GM18858 (cell line): ENCODE data around the gene C8B.

Experiments used
- ATAC-seq: cut with Tn5 transposase; IDR thresholded peaks from one replicate; pipeline ENCODE4 v1.9.1; 2021; ENCODE audit not compliant: unreplicated experiment

C8B gene

GRCh38 chr1:56934430-56935060 lies 31.3 kb downstream of the C8B start:
- ATAC-seq = no peak

- no peak for ATAC-seq
Measured at GRCh38 chr1:56933606-56934005, 32.2 kb downstream of the C8B start.

GRCh38 chr1:56933161-56933560 lies 32.7 kb downstream of the C8B start:
- no peak for ATAC-seq

DNA sequence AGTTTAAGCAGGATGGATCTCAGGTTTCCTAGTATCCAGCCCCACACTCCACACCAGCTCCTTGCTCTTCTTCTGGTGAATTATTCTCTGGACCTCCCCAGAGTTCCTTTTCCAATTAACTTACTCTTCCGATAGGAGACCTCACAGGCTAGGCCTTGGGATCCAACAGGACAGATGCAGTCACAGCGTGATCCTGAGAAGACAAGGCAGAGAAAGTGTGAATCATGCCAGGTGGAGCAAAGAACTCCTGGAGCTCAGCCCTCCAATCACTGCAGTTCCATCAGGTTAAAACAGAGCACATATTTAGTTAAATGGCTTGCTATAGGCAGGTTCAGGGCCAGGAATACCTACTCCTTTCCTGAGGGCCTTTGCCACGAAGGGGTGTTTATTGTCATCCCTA lies 34.1 kb downstream of the C8B start:
- no peak for ATAC-seq

GRCh38 chr1:56931211-56931610 lies 34.6 kb downstream of the C8B start:
- no peak for ATAC-seq

DNA sequence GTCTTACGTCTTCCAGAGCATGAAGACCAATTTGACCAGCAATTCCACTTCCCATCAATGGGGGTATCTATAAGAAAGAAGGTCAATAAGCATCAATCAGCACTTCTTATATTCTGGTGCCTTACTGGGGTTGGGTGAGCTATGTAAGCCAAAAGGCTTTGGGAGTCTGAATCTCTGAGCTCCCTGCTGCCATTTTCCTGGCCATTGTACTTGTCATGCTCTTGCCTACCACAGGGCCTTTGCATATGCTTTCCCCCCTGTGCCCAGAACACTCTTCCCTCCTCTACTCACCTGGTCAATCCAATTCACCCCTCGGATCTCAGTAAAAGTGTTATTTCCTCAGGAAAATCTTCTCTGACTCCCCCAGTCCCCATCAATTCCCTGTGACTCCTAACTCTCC lies 36.3 kb downstream of the C8B start:
- no peak for ATAC-seq

- no peak for ATAC-seq
Measured at GRCh38 chr1:56927986-56928385, 37.8 kb downstream of the C8B start.

DNA sequence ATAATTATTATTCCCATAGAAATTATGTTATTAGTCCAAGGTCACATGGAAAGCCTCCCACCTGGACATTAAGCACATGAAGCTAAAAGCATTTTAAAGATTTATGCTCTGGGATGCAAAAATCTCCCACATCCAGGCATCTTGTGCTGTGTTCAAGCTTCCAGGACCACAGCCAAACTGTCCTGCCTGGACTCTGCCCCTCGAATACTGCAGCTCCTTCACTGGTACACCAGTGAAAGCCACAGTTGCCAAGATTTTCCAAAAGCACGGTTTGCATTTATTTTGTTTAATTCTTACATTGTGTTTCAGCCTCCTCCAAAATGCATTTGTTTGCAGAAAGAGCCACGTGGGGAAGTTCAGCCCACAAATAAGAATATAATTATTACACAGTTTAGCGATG lies 38.6 kb downstream of the C8B start:
- no peak for ATAC-seq

- ATAC-seq = no peak
Measured at GRCh38 chr1:56925193-56925592, 40.6 kb downstream of the C8B start.

- no peak for ATAC-seq
Measured at GRCh38 chr1:56924116-56924515, 41.7 kb downstream of the C8B start.

GRCh38 chr1:56923201-56923600 lies 42.6 kb downstream of the C8B start:
- ATAC-seq = no peak

DNA sequence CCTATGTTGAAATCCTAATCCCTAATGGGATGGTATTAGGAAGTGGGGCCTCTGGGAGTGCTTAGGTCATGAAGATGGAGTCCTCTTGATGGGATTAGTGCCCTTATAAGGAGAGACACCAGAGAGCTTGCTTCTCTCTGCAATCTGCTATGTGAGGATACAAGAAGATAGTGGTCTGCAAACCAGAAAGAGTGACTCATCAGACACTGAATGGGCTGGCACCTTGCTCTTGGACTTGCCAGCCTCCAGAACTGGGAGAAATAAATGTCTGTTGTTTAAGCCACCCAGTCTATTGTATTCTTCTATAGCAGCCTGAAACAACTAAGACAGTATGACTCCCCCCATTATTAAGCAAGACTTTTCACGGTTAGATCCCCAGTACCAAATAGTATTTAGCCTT lies 43.3 kb downstream of the C8B start:
- no peak for ATAC-seq

DNA sequence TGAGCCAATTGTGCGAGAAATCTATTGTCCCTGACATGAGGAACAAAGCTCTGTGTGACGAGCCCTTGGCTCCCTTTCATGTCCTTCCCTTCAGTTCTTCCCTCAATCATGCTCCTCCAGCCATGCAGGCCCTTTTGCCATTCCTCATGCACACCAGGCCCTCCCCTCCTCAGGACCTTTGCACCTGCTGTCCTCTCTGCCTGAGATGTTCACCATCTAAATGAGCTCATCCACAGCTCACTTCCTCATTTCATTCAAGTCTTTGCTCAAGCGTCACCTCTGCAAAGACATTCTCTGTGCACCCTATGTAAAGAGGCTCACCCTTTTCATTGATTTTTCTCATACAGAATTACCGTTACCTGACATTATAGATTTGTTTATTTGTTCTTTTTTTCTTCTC lies 43.7 kb downstream of the C8B start:
- no peak for ATAC-seq

DNA sequence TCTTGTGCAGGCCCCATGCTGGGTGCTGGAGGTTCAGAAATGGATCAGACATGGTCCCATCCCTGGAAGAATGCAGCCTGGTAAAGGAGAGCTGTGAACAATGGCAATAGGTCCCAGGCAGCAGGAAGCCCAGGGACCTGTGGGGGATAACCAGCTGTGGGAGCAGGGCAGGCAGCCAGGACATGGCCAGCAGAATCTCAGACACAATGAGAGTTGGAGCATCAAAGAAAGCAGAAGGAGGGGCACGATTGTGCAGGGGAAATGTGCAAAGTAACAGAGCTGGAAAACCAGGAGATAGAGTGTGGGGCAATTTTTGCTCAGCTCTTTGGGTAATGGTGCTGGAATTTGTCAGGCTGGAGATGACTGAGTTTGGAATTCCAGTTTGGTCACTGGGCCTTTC lies 44.3 kb downstream of the C8B start:
- ATAC-seq = no peak

- no peak for ATAC-seq
Measured at GRCh38 chr1:56920591-56921001, 45.2 kb downstream of the C8B start.

DNA sequence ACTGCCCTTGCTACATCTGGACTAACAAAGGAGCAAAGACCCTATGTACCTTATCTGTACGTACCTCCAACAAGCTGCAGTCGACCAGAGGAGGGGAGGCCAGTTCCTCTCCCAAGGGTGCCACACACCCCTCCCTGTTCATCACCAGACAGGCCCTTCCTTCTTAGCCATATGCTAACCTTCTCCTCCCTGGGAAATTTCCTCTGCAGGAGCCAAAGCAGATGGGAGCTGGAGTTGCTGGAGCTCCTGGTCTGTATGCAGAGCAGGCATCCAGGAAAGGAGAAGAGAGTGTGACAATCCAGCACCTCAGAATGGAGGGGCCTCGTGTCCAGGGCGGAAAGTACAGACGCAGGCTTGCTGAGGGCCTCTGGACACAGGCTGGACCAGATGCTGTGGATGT lies 48.5 kb downstream of the C8B start:
- ATAC-seq = no peak

DNA sequence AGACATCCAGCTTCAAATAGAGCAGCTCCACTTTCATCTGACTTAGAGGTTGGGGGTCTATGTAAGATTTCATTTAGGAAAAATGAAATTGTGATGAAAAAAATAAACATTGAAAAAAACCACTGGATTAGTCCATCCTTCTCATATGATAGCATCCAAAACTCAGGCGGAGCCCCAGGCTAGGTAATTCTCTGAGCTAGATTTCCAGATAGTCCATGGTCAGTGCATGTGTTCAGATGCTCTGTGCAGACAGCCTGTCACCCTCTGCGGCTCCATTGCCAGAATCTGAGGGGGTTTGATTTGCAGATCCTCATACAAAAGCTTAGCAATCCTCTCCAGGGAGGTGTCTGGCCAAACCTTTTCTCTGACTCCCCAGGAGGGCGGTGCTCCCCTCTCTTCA lies 49.2 kb downstream of the C8B start:
- ATAC-seq = no peak

- ATAC-seq = no peak
Measured at GRCh38 chr1:56915960-56916359, 49.9 kb downstream of the C8B start.

GRCh38 chr1:56912325-56912724 lies 53.5 kb downstream of the C8B start:
- no peak for ATAC-seq

- ATAC-seq = no peak
Measured at GRCh38 chr1:56911098-56911938, 54.5 kb downstream of the C8B start.

GRCh38 chr1:56910441-56910985 lies 55.3 kb downstream of the C8B start:
- no peak for ATAC-seq

GRCh38 chr1:56908619-56909221 lies 57.1 kb downstream of the C8B start:
- ATAC-seq = no peak
